CD4-positive, CD25-positive, alpha-beta regulatory T cell (primary cell): ENCODE measurements around the gene KNOP1. TPM values are rescaled to one million over a fixed set of nuclear protein-coding genes. Genes with fewer than 3 reads are reported as not detected.
"Not testable (repeated sequence)": the region's sequence is repeated elsewhere in the genome, so short reads cannot be mapped to it uniquely, and the experiment has no call there.

ENCODE experiments used
- ATAC-seq, 2 donors: fragments of 150-1000 bp; cut with Tn5 transposase; one replicate each; pipeline ENCODE4 v1.10.0; 2021; ENCODE audit warnings: low read depth in 2 of 2, moderate number of reproducible peaks in 2 of 2, moderate library complexity in 1 of 2
- DNase-seq, 3 donors: peaks; one replicate each; pipeline versions ENCODE4 v3.0.0 to v3.0.0-alpha.2; 2012 to 2022; ENCODE audit warnings: mixed read lengths in 1 of 3
- H3K27ac ChIP-seq: one replicate; pipeline ENCODE4 v1.7.0; 2013; ENCODE audit warnings: mild to moderate bottlenecking, low read length; ENCODE audit not compliant: insufficient read depth, poor library complexity, severe bottlenecking
- H3K27me3 ChIP-seq: one replicate; pipeline ENCODE4 v1.7.0; 2013; ENCODE audit warnings: low read length; ENCODE audit not compliant: control insufficient read depth, insufficient read depth
- H3K36me3 ChIP-seq: one replicate; pipeline ENCODE4 v1.7.0; 2013; ENCODE audit warnings: mild to moderate bottlenecking, low read length, moderate library complexity; ENCODE audit not compliant: control insufficient read depth, insufficient read depth
- H3K4me1 ChIP-seq: 2 replicates; pipeline ENCODE4 v1.7.0; 2013; ENCODE audit warnings: mild to moderate bottlenecking, low read length; ENCODE audit not compliant: insufficient read depth, control insufficient read depth, poor library complexity, severe bottlenecking
- H3K4me3 ChIP-seq: one replicate; pipeline ENCODE4 v1.7.0; 2013; ENCODE audit warnings: low read depth, mild to moderate bottlenecking, low read length, moderate library complexity
- H3K9me3 ChIP-seq, 2 experiments: 1 replicate in 1 of 2; 2 replicates in 1 of 2; pipeline ENCODE4 v1.7.0; 2013; ENCODE audit warnings: low read length in 2 of 2, mild to moderate bottlenecking in 1 of 2, moderate library complexity in 1 of 2; ENCODE audit not compliant: control insufficient read depth in 2 of 2
- H3K27ac Mint-ChIP-seq, 3 donors: one replicate each; pipeline ENCODE4 v1.8.0; 2020 to 2022; ENCODE audit warnings: mild to moderate bottlenecking in 3 of 3, mixed read lengths in 3 of 3, moderate library complexity in 2 of 3
- H3K27me3 Mint-ChIP-seq: one replicate; pipeline ENCODE4 v1.8.0; 2022; ENCODE audit warnings: mild to moderate bottlenecking, mixed read lengths
- H3K36me3 Mint-ChIP-seq: one replicate; pipeline ENCODE4 v1.8.0; 2020; ENCODE audit warnings: mixed read lengths
- H3K4me1 Mint-ChIP-seq, 4 donors: one replicate each; pipeline ENCODE4 v1.8.0; 2020 to 2022; ENCODE audit warnings: mixed read lengths in 4 of 4, mild to moderate bottlenecking in 1 of 4
- H3K4me3 Mint-ChIP-seq, 4 donors: one replicate each; pipeline ENCODE4 v1.8.0; 2020 to 2022; ENCODE audit warnings: mild to moderate bottlenecking in 4 of 4, mixed read lengths in 4 of 4, moderate library complexity in 3 of 4
- H3K9me3 Mint-ChIP-seq, 7 donors: one replicate each; pipeline ENCODE4 v1.8.0; 2020 to 2022; ENCODE audit warnings: mixed read lengths in 7 of 7, mild to moderate bottlenecking in 3 of 7, moderate library complexity in 2 of 7
- polyA plus RNA-seq, 4 donors: library from polyadenylated mRNA; unstranded; fragments of 300-500 nt; fragmentation: Illumina TruSeq; gene quantifications; one replicate each; pipeline ENCODE4 v1.2.3, GENCODE V29; 2021
- total RNA-seq: library from RNA; stranded (reverse); gene quantifications from one replicate; pipeline ENCODE4 v1.2.3, GENCODE V29; 2022

The KNOP1 gene
- total and polyA plus RNA-seq, 5 donors from 2014 or later, result 3.1 to 6.8 (median 6.4) TPM

DNA sequence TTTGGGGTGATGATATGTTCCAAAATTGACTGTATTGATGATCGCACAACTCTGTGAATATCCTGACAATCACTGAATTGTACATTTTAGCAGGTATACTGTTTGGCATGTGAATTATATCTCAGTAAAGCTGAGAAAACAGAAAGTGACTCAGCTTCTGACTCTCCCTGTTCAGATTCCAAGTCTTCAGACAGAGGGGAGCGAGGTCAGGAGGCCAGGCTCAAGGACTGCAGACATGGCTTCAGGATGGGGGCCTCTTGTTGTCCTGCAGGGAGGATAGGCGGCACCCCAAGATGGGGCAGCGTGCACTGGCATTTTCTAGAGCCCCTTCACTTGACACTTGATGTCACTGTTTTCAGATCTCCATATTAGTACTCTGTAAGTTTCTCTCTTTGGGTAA is 45.6 kb downstream of the KNOP1 start:
- no peak overlapping the region for H3K4me3 ChIP-seq
- H3K27me3 ChIP-seq, result no peaks in the 10 kb centered on the region
- no peaks in the 10 kb centered on the region for H3K4me1 ChIP-seq
- H3K27ac ChIP-seq, result no peak overlapping the region
- no peak overlapping the region for H3K4me3 Mint-ChIP-seq
- ATAC-seq (no peak), DNase-seq (no peak)
- peaks cover 43% of the 10 kb centered on the region for H3K36me3 Mint-ChIP-seq
- no peaks in the 10 kb centered on the region for H3K4me1 Mint-ChIP-seq
- peaks cover 28% of the 10 kb centered on the region for H3K36me3 ChIP-seq
- H3K27me3 Mint-ChIP-seq, result no peaks in the 10 kb centered on the region
- no peaks in the 10 kb centered on the region for H3K9me3 Mint-ChIP-seq
- H3K27ac Mint-ChIP-seq, result peak overlapping the region in 1 of 3 donors; percentile 69
- no peaks in the 10 kb centered on the region for H3K9me3 ChIP-seq

DNA sequence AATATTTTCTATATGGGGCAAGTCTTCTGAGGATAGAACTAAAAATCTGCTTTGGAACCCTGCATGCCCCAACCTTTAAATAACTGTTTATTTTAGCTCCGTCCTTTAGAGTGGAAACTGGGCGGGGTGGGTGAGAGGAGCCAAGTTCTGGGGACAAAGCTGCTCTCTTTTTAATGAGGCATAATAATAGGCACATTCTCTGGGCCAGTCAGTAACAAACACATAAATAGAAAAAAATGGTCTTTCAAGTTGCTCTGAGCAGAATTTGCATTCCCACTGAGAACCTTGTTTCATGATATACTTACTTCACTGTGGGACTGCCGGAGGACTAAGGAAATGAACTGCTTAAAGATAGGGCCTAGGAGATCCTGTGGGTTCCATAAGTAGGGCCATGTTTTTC is 51.5 kb downstream of the KNOP1 start:
- Histone ChIP-seq H3K9me3 (no peaks in the 10 kb centered on the region), H3K4me1 (no peaks in the 10 kb centered on the region), H3K27ac (no peak overlapping the region), H3K27me3 (no peaks in the 10 kb centered on the region), H3K4me3 (no peak overlapping the region), H3K36me3 (peaks cover 22% of the 10 kb centered on the region)
- no peak for ATAC-seq
- Mint-ChIP-seq H3K27me3 (no peaks in the 10 kb centered on the region), H3K4me3 (no peak overlapping the region), H3K36me3 (peaks cover 42% of the 10 kb centered on the region), H3K27ac (no peak overlapping the region), H3K4me1 (no peaks in the 10 kb centered on the region), H3K9me3 (peaks cover 0 to 3% (median 0%) of the 10 kb centered on the region in 7 donors)
- no peak for DNase-seq

DNA sequence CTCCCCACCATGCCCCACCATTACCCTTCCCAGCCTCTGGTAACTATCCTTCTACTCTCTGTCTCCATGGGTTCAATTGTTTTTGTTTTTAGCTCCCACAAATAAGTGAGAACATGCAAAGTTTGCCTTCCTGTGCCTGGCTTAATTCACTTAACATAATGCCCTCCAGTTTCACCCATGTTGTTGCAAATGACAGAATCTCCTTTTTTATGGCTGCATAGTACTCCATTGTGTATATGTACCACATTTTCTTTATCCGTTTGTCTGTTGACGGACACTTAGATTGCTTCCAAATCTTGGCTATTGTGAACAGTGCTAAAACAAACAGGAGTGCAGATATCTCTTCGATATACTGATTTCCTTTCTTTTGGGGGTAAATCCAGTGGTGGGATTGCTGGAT is 52.7 kb downstream of the KNOP1 start:
- H3K27me3 Mint-ChIP-seq, H3K27me3 ChIP-seq, ATAC-seq, H3K4me1 Mint-ChIP-seq, H3K27ac ChIP-seq, H3K4me3 ChIP-seq, H3K9me3 ChIP-seq, H3K4me1 ChIP-seq, DNase-seq, H3K4me3 Mint-ChIP-seq, H3K9me3 Mint-ChIP-seq, H3K27ac Mint-ChIP-seq: not testable (repeated sequence)
- H3K36me3 Mint-ChIP-seq, result peaks cover 48% of the 10 kb centered on the region
- peaks cover 24% of the 10 kb centered on the region for H3K36me3 ChIP-seq

DNA sequence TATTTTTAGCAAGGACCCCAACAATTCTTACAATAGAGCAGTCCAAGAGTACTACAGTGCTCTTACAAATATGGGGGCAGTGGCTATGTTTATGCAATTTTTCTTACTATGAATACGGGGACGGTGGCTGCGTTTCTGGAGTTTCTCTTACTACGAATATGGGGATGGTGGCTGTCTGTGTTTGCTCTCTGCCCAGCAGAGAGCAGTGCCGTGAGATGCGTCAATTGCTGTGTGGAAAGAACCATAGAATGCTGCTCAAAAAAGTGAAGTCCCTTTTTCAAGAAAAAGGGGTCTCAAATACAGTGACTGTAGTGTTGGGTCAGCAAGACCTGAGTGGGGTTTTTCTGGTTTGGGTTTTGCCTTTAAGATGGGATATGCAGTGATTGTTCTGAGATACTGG is 53.9 kb downstream of the KNOP1 start:
- no peak overlapping the region for H3K4me3 Mint-ChIP-seq
- peaks cover 0 to 3% (median 0%) of the 10 kb centered on the region in 7 donors for H3K9me3 Mint-ChIP-seq
- Histone ChIP-seq H3K4me3 (no peak overlapping the region), H3K27ac (no peak overlapping the region), H3K36me3 (peaks cover 16% of the 10 kb centered on the region), H3K27me3 (no peaks in the 10 kb centered on the region), H3K9me3 (no peaks in the 10 kb centered on the region), H3K4me1 (no peaks in the 10 kb centered on the region)
- DNase-seq, result no peak
- peaks cover 45% of the 10 kb centered on the region for H3K36me3 Mint-ChIP-seq
- ATAC-seq, result no peak
- H3K27me3 Mint-ChIP-seq, result no peaks in the 10 kb centered on the region
- no peak overlapping the region for H3K27ac Mint-ChIP-seq
- peaks cover 0 to 5% (median 0%) of the 10 kb centered on the region in 4 donors for H3K4me1 Mint-ChIP-seq

DNA sequence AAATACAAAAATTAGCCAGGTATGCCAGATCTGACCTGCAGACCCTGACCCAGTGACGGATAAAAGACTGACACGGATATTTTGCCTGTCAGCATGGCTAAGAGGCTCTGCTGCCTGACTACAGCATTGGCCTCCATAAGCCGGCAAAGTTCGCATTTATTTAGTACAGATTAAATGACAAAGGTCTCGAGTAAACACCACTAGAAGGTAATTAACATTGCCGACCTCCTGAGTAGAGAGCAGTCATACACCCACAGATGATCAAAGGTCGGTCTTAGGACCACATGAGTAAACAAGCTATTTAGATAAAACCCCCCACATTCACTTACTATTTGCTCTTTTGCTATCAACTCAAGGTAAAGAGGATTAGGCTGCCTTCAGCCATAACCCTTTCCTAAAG is 55.7 kb downstream of the KNOP1 start:
- Mint-ChIP-seq H3K9me3 (peaks cover 0 to 3% (median 0%) of the 10 kb centered on the region in 7 donors), H3K27ac (no peak overlapping the region), H3K4me3 (no peak overlapping the region), H3K36me3 (peaks cover 47% of the 10 kb centered on the region), H3K27me3 (no peaks in the 10 kb centered on the region), H3K4me1 (peaks cover 0 to 5% (median 1%) of the 10 kb centered on the region in 4 donors)
- Histone ChIP-seq H3K9me3 (no peaks in the 10 kb centered on the region), H3K27ac (no peak overlapping the region), H3K36me3 (peaks cover 10% of the 10 kb centered on the region), H3K4me3 (no peak overlapping the region), H3K4me1 (no peaks in the 10 kb centered on the region), H3K27me3 (no peaks in the 10 kb centered on the region)
- no peak for DNase-seq
- no peak for ATAC-seq

- Mint-ChIP-seq H3K4me1 (peaks cover 0 to 5% (median 1%) of the 10 kb centered on the region in 4 donors), H3K9me3 (peaks cover 0 to 3% (median 0%) of the 10 kb centered on the region in 7 donors), H3K27me3 (no peaks in the 10 kb centered on the region), H3K4me3 (no peak overlapping the region), H3K36me3 (peaks cover 52% of the 10 kb centered on the region), H3K27ac (peak overlapping the region in 1 of 3 donors; percentile 10)
- Histone ChIP-seq H3K27ac (no peak overlapping the region), H3K27me3 (no peaks in the 10 kb centered on the region), H3K4me3 (no peak overlapping the region), H3K4me1 (no peaks in the 10 kb centered on the region), H3K36me3 (peaks cover 10% of the 10 kb centered on the region), H3K9me3 (no peaks in the 10 kb centered on the region)
- ATAC-seq, result no peak
- DNase-seq, result no peak
These were observed 57.6 kb downstream of the KNOP1 start for GRCh38 chr16:19660432-19660831.

GRCh38 chr16:19659554-19659953 is 58.5 kb downstream of the KNOP1 start:
- no peaks in the 10 kb centered on the region for H3K27me3 Mint-ChIP-seq
- Histone ChIP-seq H3K27ac (no peak overlapping the region), H3K4me3 (no peak overlapping the region), H3K27me3 (no peaks in the 10 kb centered on the region), H3K36me3 (peaks cover 10% of the 10 kb centered on the region), H3K9me3 (no peaks in the 10 kb centered on the region), H3K4me1 (no peaks in the 10 kb centered on the region)
- peaks cover 52% of the 10 kb centered on the region for H3K36me3 Mint-ChIP-seq
- peaks cover 0 to 5% (median 1%) of the 10 kb centered on the region in 4 donors for H3K4me1 Mint-ChIP-seq
- peaks cover 0 to 1% (median 0%) of the 10 kb centered on the region in 7 donors for H3K9me3 Mint-ChIP-seq
- H3K4me3 Mint-ChIP-seq, result no peak overlapping the region
- DNase-seq, result no peak
- ATAC-seq, result no peak
- H3K27ac Mint-ChIP-seq, result no peak overlapping the region

- peaks cover 25% of the 10 kb centered on the region for H3K36me3 ChIP-seq
- peaks cover 61% of the 10 kb centered on the region for H3K36me3 Mint-ChIP-seq
These were observed 60.2 kb downstream of the KNOP1 start for GRCh38 chr16:19657831-19658230.

More at GRCh38 chr16:19657831-19658230, 60.2 kb downstream of the KNOP1 start:
- Histone ChIP-seq H3K27ac (no peak overlapping the region), H3K9me3 (no peaks in the 10 kb centered on the region), H3K4me3 (no peak overlapping the region), H3K27me3 (no peaks in the 10 kb centered on the region), H3K4me1 (no peaks in the 10 kb centered on the region)
- no peaks in the 10 kb centered on the region for H3K9me3 Mint-ChIP-seq
- H3K27ac Mint-ChIP-seq, result no peak overlapping the region
- DNase-seq (no peak), ATAC-seq (no peak)
- peaks cover 0 to 5% (median 1%) of the 10 kb centered on the region in 4 donors for H3K4me1 Mint-ChIP-seq
- no peak overlapping the region for H3K4me3 Mint-ChIP-seq
- no peaks in the 10 kb centered on the region for H3K27me3 Mint-ChIP-seq
